K562 (cell line): ENCODE data around the gene NDUFS3. TPM values are rescaled to one million over a fixed set of nuclear protein-coding genes. Genes with fewer than 3 reads are reported as not detected.

ENCODE experiments used
- ATAC-seq: fragments of 200-7000 bp; cut with Tn5 transposase; 3 replicates; pipeline ENCODE4 v1.9.1; 2020; ENCODE audit warnings: moderate library complexity
- BruUV-seq: library from RNA; stranded (reverse); fragments of 400-500 nt; replicated peaks from 2 replicates; lab custom pipeline; 2021; lab: Mats Ljungman, UMichigan
- CTCF ChIA-PET: fragments of 300-600 bp; formaldehyde crosslinking; extraction: SDS; loops from one replicate; lab custom pipeline; 2021; ENCODE audit warnings: low intra/inter-chr PET ratio; lab: Yijun Ruan, JAX
- POLR2A ChIA-PET: fragments of 300-600, 350-650 bp; sonication (Branson Sonifier 250); formaldehyde crosslinking; extraction: SDS; loops from one replicate; lab custom pipeline; 2021; ENCODE audit warnings: antibody characterized with exemption, inconsistent platforms; lab: Yijun Ruan, JAX
- DNase-seq, 4 experiments: peaks; one replicate each; pipeline versions ENCODE4 v3.0.0 to v3.0.0-alpha.2; 2011 to 2018; ENCODE audit warnings: low spot score in 3 of 4, mixed read lengths in 3 of 4; ENCODE audit errors: extremely low read depth in 1 of 4
- FAIRE-seq: peaks from 2 replicates; lab custom pipeline; 2011; peaks lifted over from hg19 to GRCh38; lab: Jason Lieb, UNC
- H2AFZ ChIP-seq: 2 replicates; pipeline ENCODE4 v1.6.0; 2011; ENCODE audit warnings: low read depth, low read length, control low read depth, inconsistent platforms
- H3K27ac ChIP-seq: fragments of 200-600 bp; 3 replicates; pipeline ENCODE4 v1.8.0; 2011; ENCODE audit warnings: low read depth, mild to moderate bottlenecking, control low read depth, inconsistent platforms, low read length, moderate library complexity, mixed read lengths; ENCODE audit errors: extremely low read depth
- H3K27me3 ChIP-seq, 2 experiments: fragments of 300-600 bp in 1 of 2; 2 replicates in 1 of 2; 3 replicates in 1 of 2; pipeline versions ENCODE4 v1.6.0 to v1.8.0; 2011; ENCODE audit warnings: inconsistent platforms in 2 of 2, low read length in 2 of 2, mild to moderate bottlenecking in 1 of 2, mixed read lengths in 1 of 2, moderate library complexity in 1 of 2; ENCODE audit not compliant: control insufficient read depth in 2 of 2, insufficient read depth in 2 of 2
- H3K36me3 ChIP-seq: fragments of 300-600 bp; 3 replicates; pipeline ENCODE4 v1.8.0; 2011; ENCODE audit warnings: mild to moderate bottlenecking, low read length, inconsistent platforms; ENCODE audit not compliant: control insufficient read depth, insufficient read depth
- H3K4me1 ChIP-seq, 2 experiments: fragments of 200-600 bp in 1 of 2; replicated peaks in 1 of 2; 2 replicates in 1 of 2; 3 replicates in 1 of 2; pipeline versions ENCODE4 v1.5.1 to v1.8.0; 2011; ENCODE audit warnings: inconsistent platforms in 2 of 2, low read length in 2 of 2, mild to moderate bottlenecking in 1 of 2, mixed read lengths in 1 of 2, moderate library complexity in 1 of 2; ENCODE audit not compliant: control insufficient read depth in 2 of 2, insufficient read depth in 2 of 2
- H3K4me2 ChIP-seq: 2 replicates; pipeline ENCODE4 v1.6.1; 2011; ENCODE audit warnings: low read length, control low read depth, inconsistent platforms, mixed read lengths; ENCODE audit not compliant: insufficient read depth
- H3K4me3 ChIP-seq: fragments of 200-600 bp; sonication (generic), shearing (Covaris generic); 2 replicates; pipeline ENCODE4 v1.5.1; 2016; ENCODE audit warnings: control low read depth, inconsistent platforms
- H3K79me2 ChIP-seq: fragments of 200-600 bp; 3 replicates; pipeline ENCODE4 v1.8.0; 2011; ENCODE audit warnings: low read length, inconsistent platforms; ENCODE audit not compliant: control insufficient read depth, insufficient read depth
- H3K9ac ChIP-seq, 2 experiments: 2 replicates each; pipeline versions ENCODE4 v1.6.0 to v1.6.1; 2011; ENCODE audit warnings: low read depth in 2 of 2, low read length in 2 of 2, control low read depth in 1 of 2, inconsistent platforms in 1 of 2, mild to moderate bottlenecking in 1 of 2, mixed read lengths in 1 of 2; ENCODE audit not compliant: insufficient read depth in 1 of 2
- H3K9me1 ChIP-seq: one replicate; pipeline ENCODE4 v1.6.0; 2011; ENCODE audit warnings: inconsistent platforms, mild to moderate bottlenecking, low read length, moderate library complexity; ENCODE audit not compliant: control insufficient read depth, insufficient read depth
- H3K9me3 ChIP-seq: replicated peaks from 2 replicates; pipeline ENCODE4 v1.5.1; 2011; ENCODE audit warnings: low read depth, low read length, inconsistent platforms; ENCODE audit not compliant: control insufficient read depth, insufficient read depth
- H4K20me1 ChIP-seq: replicated peaks from 2 replicates; pipeline ENCODE4 v1.6.1; 2011; ENCODE audit warnings: low read length, inconsistent platforms, mixed read lengths; ENCODE audit not compliant: control insufficient read depth, insufficient read depth
- CBFB ChIP-seq: sonication (generic); formaldehyde crosslinking; IDR thresholded peaks from 2 replicates; pipeline ENCODE4 v1.4.0; 2020; ENCODE audit warnings: mild to moderate bottlenecking, missing genetic modification reagents
- CHD2 ChIP-seq: IDR thresholded peaks from 2 replicates; pipeline ENCODE4 v1.6.1; 2011; ENCODE audit warnings: low read depth, low read length
- FOXK1 ChIP-seq: sonication (generic); formaldehyde crosslinking; IDR thresholded peaks from 2 replicates; pipeline ENCODE4 v1.8.0; 2022; ENCODE audit warnings: missing genetic modification reagents, mild to moderate bottlenecking, borderline replicate concordance
- GABPB2 ChIP-seq: fragments of 250-450 bp; sonication (Bioruptor Pico); conservative IDR thresholded peaks from 2 replicates; pipeline ENCODE4 v1.5.1; 2021; ENCODE audit warnings: mild to moderate bottlenecking
- GTF2E2 ChIP-seq: fragments of 200-800 bp; sonication (Bioruptor generic); IDR thresholded peaks from 2 replicates; pipeline ENCODE4 v1.6.1; 2016; ENCODE audit warnings: missing genetic modification characterization, missing compliant biosample characterization
- SNRNP70 ChIP-seq: fragments of 200-400 bp; formaldehyde crosslinking; optimal IDR thresholded peaks from 2 replicates; pipeline ENCODE3; 2017; ENCODE audit warnings: low read depth, low read length
- SPI1 ChIP-seq: IDR thresholded peaks from 2 replicates; pipeline ENCODE4 v1.6.1; 2011; ENCODE audit warnings: low read depth, low read length, control low read depth, borderline replicate concordance
- TOE1 ChIP-seq, 2 experiments: fragments of 450-650 bp in 1 of 2; sonication (generic) in 1 of 2; formaldehyde crosslinking in 1 of 2; IDR thresholded peaks; 2 replicates each; pipeline versions ENCODE4 v1.7.1 to v1.8.0; 2016 to 2022; ENCODE audit warnings: borderline replicate concordance in 2 of 2, mild to moderate bottlenecking in 2 of 2, antibody characterized with exemption in 1 of 2, inconsistent platforms in 1 of 2, low read depth in 1 of 2, missing genetic modification reagents in 1 of 2, moderate library complexity in 1 of 2
- ZNF121 ChIP-seq: sonication (generic); formaldehyde crosslinking; conservative IDR thresholded peaks from 2 replicates; pipeline ENCODE4 v1.8.0; 2022; ENCODE audit warnings: missing genetic modification reagents
- ZNF436 ChIP-seq: fragments of 250-450, 450-650 bp; sonication (Bioruptor Pico); formaldehyde crosslinking; IDR thresholded peaks from 2 replicates; pipeline ENCODE4 v1.7.0; 2020; ENCODE audit warnings: mild to moderate bottlenecking
- ZNF583 ChIP-seq: fragments of 250-450 bp; sonication (Bioruptor Pico); IDR thresholded peaks from 2 replicates; pipeline ENCODE4 v1.4.0; 2020
- ZNF584 ChIP-seq: fragments of 200-800 bp; sonication (Bioruptor generic); IDR thresholded peaks from 2 replicates; pipeline ENCODE4 v1.6.1; 2016; ENCODE audit warnings: low read depth, mild to moderate bottlenecking, missing genetic modification characterization, missing compliant biosample characterization
- WGBS: fragments of 100-300 bp; shearing (Covaris generic); methylation state at CpG from one replicate; pipeline ENCODE4 v1.1.6; 2016; ENCODE audit warnings: low coverage, mixed read lengths; ENCODE audit not compliant: insufficient coverage; ENCODE audit errors: missing lambda C conversion rate; 5-methylcytosine and 5-hydroxymethylcytosine counted together
- in situ Hi-C: fragments of 300-500 bp; cut with MboI; formaldehyde crosslinking; loops from 4 replicates; pipeline ENCODE4 v1.15.0; 2018; ENCODE audit warnings: inconsistent platforms, mixed read lengths
- intact Hi-C: fragments of 100-400 bp; cut with micrococcal nuclease; formaldehyde crosslinking; loops from 2 replicates; pipeline ENCODE4 v1.14.2; 2022
- polyA plus RNA-seq, 8 experiments: library from polyadenylated mRNA; depleted of rRNA in 4 of 8; stranded (reverse) in 5 of 8; unstranded in 3 of 8; fragments of >200 nt; fragmentation: Nextera tagmentation in 2 of 8; fragmentation: Illumina TruSeq in 1 of 8; extraction: Ambion mirVana in 2 of 8; extraction: Trizol in 1 of 8; gene quantifications; 2 replicates each; pipeline versions ENCODE4 v1.2.1 to v1.2.3, GENCODE V29; 2011 to 2014; ENCODE audit warnings: inconsistent platforms in 1 of 8, missing spikeins in 1 of 8
- total RNA-seq, 7 experiments: library from RNA; depleted of rRNA in 6 of 7; stranded (reverse); fragments of >200 nt in 6 of 7; fragmentation: Illumina TruSeq in 2 of 7; extraction: Trizol in 2 of 7; gene quantifications; 2 replicates each; pipeline versions ENCODE4 v1.2.1 to v1.2.3, GENCODE V29; 2011 to 2021; ENCODE audit warnings: low replicate concordance in 1 of 7
- TF ChIP-seq, protein P1 (sequence below), 2 experiments: fragments of 450-650 bp; formaldehyde crosslinking in 1 of 2; IDR thresholded peaks; 2 replicates each; pipeline versions ENCODE4 v1.4.0 to v1.6.1; 2014 to 2020; ENCODE audit warnings: mild to moderate bottlenecking in 2 of 2, borderline replicate concordance in 1 of 2, low read depth in 1 of 2
- TF ChIP-seq, protein P2 (sequence below): fragments of 250-450 bp; sonication (Bioruptor Pico); IDR thresholded peaks from 2 replicates; pipeline ENCODE4 v1.8.0; 2022; ENCODE audit warnings: moderate library complexity, mild to moderate bottlenecking, inconsistent platforms

NDUFS3 gene
- total and polyA plus RNA-seq, 9 of the 15 experiments (the other 6 are each of a cell fraction or from before 2014, with no cell fraction given) = 38.7 to 341 (median 194) TPM

GRCh38 chr11:47536915-47537314, 42.0 kb upstream of the NDUFS3 start:
- WGBS = 91% methylated on average over 2 of the region's 3 CpGs
- H3K36me3 ChIP-seq = peaks cover 24% of the 10 kb centered on the region; the same call in 2 of the 3 replicates
- H4K20me1 ChIP-seq = peaks cover 24% of the 10 kb centered on the region
- ChIA-PET POLR2A (interaction anchor here (0.8 to 1.5 kb wide), 6 partner anchors 8 to 28 kb away, joined by 3 to 9 read pairs (median 5); partner anchors contain the start of gene PTPMT1), CTCF (no interaction called here)
- H3K9me3 ChIP-seq = no peaks in the 10 kb centered on the region
- DNase-seq = no peak
- FAIRE-seq = no peak
- no peaks in the 10 kb centered on the region for H3K9me1 ChIP-seq
- H2AFZ ChIP-seq = no peak overlapping the region
- H3K4me3 ChIP-seq = no peak overlapping the region
- H3K27me3 ChIP-seq = no peaks in the 10 kb centered on the region
- BruUV-seq = no TSS peak
- H3K4me1 ChIP-seq = peaks cover 4 to 10% of the 10 kb centered on the region in 2 experiments; a peak in 3 of 5 replicates
- no peak overlapping the region for H3K4me2 ChIP-seq
- peaks cover 99% of the 10 kb centered on the region for H3K79me2 ChIP-seq
- no peak for ATAC-seq
- intact Hi-C loops = no loop called here
- H3K9ac ChIP-seq = no peak overlapping the region
- no peak overlapping the region for H3K27ac ChIP-seq
- in situ Hi-C loops = no loop called here
- TF ChIP-seq ZNF436 (CRISPR knock-in tag) = no peak
- no peak for TF ChIP-seq GABPB2 (CRISPR knock-in tag)
- no peak for TF ChIP-seq ZNF583 (CRISPR knock-in tag)
- no peak for TF ChIP-seq SPI1
- TF ChIP-seq ZNF121 (CRISPR knock-in tag) = no peak
- TF ChIP-seq, protein P1, sequence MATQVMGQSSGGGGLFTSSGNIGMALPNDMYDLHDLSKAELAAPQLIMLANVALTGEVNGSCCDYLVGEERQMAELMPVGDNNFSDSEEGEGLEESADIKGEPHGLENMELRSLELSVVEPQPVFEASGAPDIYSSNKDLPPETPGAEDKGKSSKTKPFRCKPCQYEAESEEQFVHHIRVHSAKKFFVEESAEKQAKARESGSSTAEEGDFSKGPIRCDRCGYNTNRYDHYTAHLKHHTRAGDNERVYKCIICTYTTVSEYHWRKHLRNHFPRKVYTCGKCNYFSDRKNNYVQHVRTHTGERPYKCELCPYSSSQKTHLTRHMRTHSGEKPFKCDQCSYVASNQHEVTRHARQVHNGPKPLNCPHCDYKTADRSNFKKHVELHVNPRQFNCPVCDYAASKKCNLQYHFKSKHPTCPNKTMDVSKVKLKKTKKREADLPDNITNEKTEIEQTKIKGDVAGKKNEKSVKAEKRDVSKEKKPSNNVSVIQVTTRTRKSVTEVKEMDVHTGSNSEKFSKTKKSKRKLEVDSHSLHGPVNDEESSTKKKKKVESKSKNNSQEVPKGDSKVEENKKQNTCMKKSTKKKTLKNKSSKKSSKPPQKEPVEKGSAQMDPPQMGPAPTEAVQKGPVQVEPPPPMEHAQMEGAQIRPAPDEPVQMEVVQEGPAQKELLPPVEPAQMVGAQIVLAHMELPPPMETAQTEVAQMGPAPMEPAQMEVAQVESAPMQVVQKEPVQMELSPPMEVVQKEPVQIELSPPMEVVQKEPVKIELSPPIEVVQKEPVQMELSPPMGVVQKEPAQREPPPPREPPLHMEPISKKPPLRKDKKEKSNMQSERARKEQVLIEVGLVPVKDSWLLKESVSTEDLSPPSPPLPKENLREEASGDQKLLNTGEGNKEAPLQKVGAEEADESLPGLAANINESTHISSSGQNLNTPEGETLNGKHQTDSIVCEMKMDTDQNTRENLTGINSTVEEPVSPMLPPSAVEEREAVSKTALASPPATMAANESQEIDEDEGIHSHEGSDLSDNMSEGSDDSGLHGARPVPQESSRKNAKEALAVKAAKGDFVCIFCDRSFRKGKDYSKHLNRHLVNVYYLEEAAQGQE (IDR thresholded peaks at IDR 0.05; ENCODE audit: borderline replicate concordance) = no peak
- TF ChIP-seq, protein P1 (CRISPR knock-in tag; IDR thresholded peaks at IDR 0.05; ENCODE audit: low read depth) = no peak
- no peak for TF ChIP-seq CBFB (CRISPR knock-in tag)
- no peak for TF ChIP-seq ZNF584 (CRISPR knock-in tag)
- TF ChIP-seq SNRNP70 = no peak
- TF ChIP-seq, protein P2, sequence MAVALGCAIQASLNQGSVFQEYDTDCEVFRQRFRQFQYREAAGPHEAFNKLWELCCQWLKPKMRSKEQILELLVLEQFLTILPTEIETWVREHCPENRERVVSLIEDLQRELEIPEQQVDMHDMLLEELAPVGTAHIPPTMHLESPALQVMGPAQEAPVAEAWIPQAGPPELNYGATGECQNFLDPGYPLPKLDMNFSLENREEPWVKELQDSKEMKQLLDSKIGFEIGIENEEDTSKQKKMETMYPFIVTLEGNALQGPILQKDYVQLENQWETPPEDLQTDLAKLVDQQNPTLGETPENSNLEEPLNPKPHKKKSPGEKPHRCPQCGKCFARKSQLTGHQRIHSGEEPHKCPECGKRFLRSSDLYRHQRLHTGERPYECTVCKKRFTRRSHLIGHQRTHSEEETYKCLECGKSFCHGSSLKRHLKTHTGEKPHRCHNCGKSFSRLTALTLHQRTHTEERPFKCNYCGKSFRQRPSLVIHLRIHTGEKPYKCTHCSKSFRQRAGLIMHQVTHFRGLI (CRISPR knock-in tag) = no peak
- TF ChIP-seq CHD2 = no peak
- no peak for TF ChIP-seq FOXK1 (CRISPR knock-in tag)
- TF ChIP-seq TOE1 (IDR thresholded peaks at IDR 0.05; ENCODE audit: borderline replicate concordance) = no peak
- TF ChIP-seq TOE1 (CRISPR knock-in tag; IDR thresholded peaks at IDR 0.05; ENCODE audit: borderline replicate concordance, low read depth) = no peak
- TF ChIP-seq GTF2E2 (tag) = no peak
